NCI-H1048 (cell line): ENCODE data around the gene ZNF593.

Source experiments
- DNase-seq: peaks from one replicate; lab custom pipeline; 2025; lab: John Stamatoyannopoulos, UW

ZNF593 gene

GRCh38 chr1:26210147-26210870, 40.6 kb downstream of the ZNF593 start:
- DNase-seq, result no peak

DNA sequence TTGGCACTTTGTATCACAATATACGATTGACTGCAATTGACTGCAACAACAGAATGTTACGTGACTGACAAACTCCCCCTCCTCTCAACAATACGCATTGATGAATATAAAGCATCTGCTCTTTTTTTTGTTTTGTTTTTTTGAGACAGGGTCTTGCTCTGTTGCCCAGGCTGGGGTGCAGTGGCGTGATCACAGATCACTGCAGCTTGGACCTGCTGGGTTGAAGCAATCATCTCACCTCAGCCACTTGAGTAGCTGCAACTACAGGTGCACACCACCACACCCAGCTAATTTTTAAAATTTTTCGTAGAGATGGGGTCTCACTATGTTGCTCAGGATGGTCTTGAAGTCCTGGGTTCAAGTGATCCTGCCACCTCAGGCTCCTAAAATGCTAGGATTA, 43.0 kb downstream of the ZNF593 start:
- DNase-seq, result no peak

DNA sequence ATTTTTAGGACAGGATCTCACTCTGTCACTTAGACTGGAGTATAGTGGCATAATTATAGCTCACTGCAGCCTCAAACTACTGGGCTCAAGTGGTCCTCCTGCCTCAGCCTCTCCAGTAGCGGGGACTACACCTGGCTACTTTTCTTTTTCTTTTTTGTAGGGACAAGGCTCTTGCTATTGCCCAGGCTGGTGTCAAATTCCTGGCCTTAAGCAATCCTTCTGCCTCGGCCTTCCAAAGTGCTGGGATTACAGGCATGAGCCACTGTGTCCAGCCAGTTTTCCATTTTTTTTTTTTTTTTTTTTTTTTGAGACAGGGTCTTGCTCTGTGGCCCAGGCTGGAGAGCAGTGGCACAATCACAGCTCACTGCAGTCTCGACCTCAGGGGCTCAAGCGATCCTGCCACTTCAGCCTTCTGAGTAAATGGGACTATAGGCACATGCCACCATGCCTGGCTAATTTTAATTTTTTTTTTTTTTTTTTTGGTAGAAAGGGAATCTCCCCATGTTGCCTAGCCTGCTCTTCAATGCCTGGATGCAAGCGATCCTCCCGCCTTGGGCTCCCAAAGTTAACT, 43.7 kb downstream of the ZNF593 start:
- DNase-seq, result no peak

DNA sequence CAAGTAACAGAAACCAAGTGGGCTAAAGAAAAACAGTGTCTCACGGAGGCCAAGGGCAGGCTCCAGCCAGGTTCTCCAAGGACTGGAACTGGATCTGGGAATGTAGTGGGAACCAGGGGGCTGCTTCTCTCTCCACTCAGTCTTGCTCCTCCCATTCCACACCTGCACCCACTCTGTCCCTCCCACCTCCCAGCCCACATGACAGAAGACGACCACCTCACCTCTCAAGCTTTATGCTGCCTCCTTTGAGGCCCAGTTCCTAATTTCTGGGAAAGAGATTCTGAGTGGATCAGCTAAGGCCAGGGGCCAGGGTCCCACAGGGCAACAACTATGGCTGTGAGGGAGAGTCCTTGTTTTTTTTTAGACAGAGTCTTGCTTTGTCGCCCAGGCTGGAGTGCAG, 45.5 kb downstream of the ZNF593 start:
- DNase-seq, result no peak

GRCh38 chr1:26218906-26219494, 49.3 kb downstream of the ZNF593 start:
- DNase-seq, result no peak
